Adrenal gland (tissue), 5 donors: ENCODE data around the gene UGT1A4.

Source experiments
- CTCF ChIP-seq, 6 experiments: fragments of 450-650 bp in 4 of 6; fragments of 200-600 bp in 2 of 6; sonication (generic) in 1 of 6; IDR thresholded peaks; 1 replicate in 5 of 6; 2 replicates in 1 of 6; pipeline versions ENCODE4 v1.5.1 to v1.8.0; 2016 to 2021; ENCODE audit warnings: antibody characterized with exemption in 6 of 6, mild to moderate bottlenecking in 2 of 6, moderate library complexity in 1 of 6
- POLR2A ChIP-seq, 2 donors: fragments of 450-650 bp; IDR thresholded peaks; one replicate each; pipeline ENCODE4 v1.6.1; 2017; ENCODE audit warnings: antibody characterized with exemption in 2 of 2, mild to moderate bottlenecking in 2 of 2, moderate library complexity in 1 of 2
- donor health status: DM: no; HTN: no; CAD: no.

- TF ChIP-seq CTCF (IDR thresholded peaks at IDR 0.05) (no peak), POLR2A (IDR thresholded peaks at IDR 0.05) (no peak)
These were observed 91.8 kb downstream of the UGT1A4 start for GRCh38 chr2:233810385-233810784.
